Dedifferentiated amniotic fluid mesenchymal stem cell (primary cell): ENCODE measurements around the gene ANGEL1.

ENCODE experiments used
- DNase-seq: peaks from one replicate; pipeline ENCODE4 v3.0.0-alpha.2; 2016; ENCODE audit errors: extremely low spot score

ANGEL1 gene

GRCh38 chr14:76812422-76813383, at the start of gene ANGEL1:
ANGEL1 (minus strand) TSS chr14:76812882; CDS start chr14:76812827, 55 bp downstream.
- DNase-seq, result peak; percentile 88

GRCh38 chr14:76861574-76862255, 49.0 kb upstream of the ANGEL1 start:
- no peak for DNase-seq

GRCh38 chr14:76856769-76857168, 44.1 kb upstream of the ANGEL1 start:
- no peak for DNase-seq

- no peak for DNase-seq
Measured at GRCh38 chr14:76855066-76855465, 42.4 kb upstream of the ANGEL1 start.

GRCh38 chr14:76848879-76849278, 36.2 kb upstream of the ANGEL1 start:
- DNase-seq, result no peak

GRCh38 chr14:76846331-76847047, 33.8 kb upstream of the ANGEL1 start:
- DNase-seq, result no peak

GRCh38 chr14:76844223-76844622, 31.5 kb upstream of the ANGEL1 start:
- DNase-seq, result no peak

- DNase-seq, result no peak
Measured at GRCh38 chr14:76842414-76842813, 29.7 kb upstream of the ANGEL1 start.

- no peak for DNase-seq
Measured at GRCh38 chr14:76837524-76837923, 24.8 kb upstream of the ANGEL1 start.

- no peak for DNase-seq
Measured at GRCh38 chr14:76836029-76836630, 23.4 kb upstream of the ANGEL1 start.

GRCh38 chr14:76834241-76834661, 21.6 kb upstream of the ANGEL1 start:
- no peak for DNase-seq

- no peak for DNase-seq
Measured at GRCh38 chr14:76833011-76833410, 20.3 kb upstream of the ANGEL1 start.

GRCh38 chr14:76832503-76832988, 19.9 kb upstream of the ANGEL1 start:
- DNase-seq, result no peak

- no peak for DNase-seq
Measured at GRCh38 chr14:76830556-76830955, 17.9 kb upstream of the ANGEL1 start.

- DNase-seq, result no peak
Measured at GRCh38 chr14:76829650-76830421, 17.2 kb upstream of the ANGEL1 start.

GRCh38 chr14:76829013-76829365, 16.3 kb upstream of the ANGEL1 start:
- no peak for DNase-seq

GRCh38 chr14:76828339-76829012, 15.8 kb upstream of the ANGEL1 start:
- DNase-seq, result no peak

GRCh38 chr14:76827696-76828296, 15.1 kb upstream of the ANGEL1 start:
- DNase-seq, result no peak

GRCh38 chr14:76826122-76826521, 13.4 kb upstream of the ANGEL1 start, which contains the start of gene LRRC74A:
LRRC74A (plus strand) TSS chr14:76826408; CDS start chr14:76826698, 290 bp downstream.
- no peak for DNase-seq

GRCh38 chr14:76820700-76821099, 8.0 kb upstream of the ANGEL1 start:
- DNase-seq, result no peak
